Epithelial cell of proximal tubule (primary cell): ENCODE measurements around the gene PDIA5. TPM values are rescaled to one million over a fixed set of nuclear protein-coding genes. Genes with fewer than 3 reads are reported as not detected.
A peak's percentile ranks its signal among the peaks of the same experiment; 100 is the strongest.

Experiments used
- DNase-seq: peaks from one replicate; pipeline ENCODE4 v3.0.0-alpha.2; 2011; ENCODE audit warnings: low read depth
- H3K4me3 ChIP-seq: 2 replicates; pipeline ENCODE4 v1.5.1; 2011; ENCODE audit warnings: low read depth, mild to moderate bottlenecking, low read length
- total RNA-seq: library from RNA; depleted of rRNA; stranded (reverse); fragments of >200 nt; gene quantifications from 2 replicates; pipeline ENCODE4 v1.2.3, GENCODE V29; 2015
- TF ChIP-seq, protein P1 (sequence below): conservative IDR thresholded peaks from 2 replicates; pipeline ENCODE4 v1.5.1; 2012; ENCODE audit warnings: low read depth, mild to moderate bottlenecking, low read length

PDIA5 gene
- total RNA-seq, 1 donor from 2014 or later, result 29.4 TPM

DNA sequence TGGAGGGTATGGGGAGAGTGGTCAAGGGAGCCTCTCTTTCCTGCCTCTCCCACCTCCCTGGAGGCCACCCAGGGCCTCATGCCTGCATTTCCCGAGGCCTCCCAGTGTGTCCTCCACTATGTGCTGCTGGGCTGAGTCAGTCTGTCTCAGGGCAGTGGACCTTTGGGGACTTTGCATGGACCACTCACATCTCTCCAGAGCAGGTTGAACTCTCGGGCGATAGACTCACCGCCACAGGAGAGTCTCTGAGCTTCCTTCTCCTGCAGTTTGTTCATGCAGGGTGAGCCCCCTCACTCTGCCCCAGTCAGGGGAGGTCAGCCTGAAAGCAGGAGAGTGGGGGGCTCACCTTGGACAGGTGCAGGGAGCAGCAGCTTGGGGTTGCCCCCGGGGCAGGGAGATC is 74.5 kb downstream of the PDIA5 start:
- DNase-seq, result no peak
- no peak overlapping the region for H3K4me3 ChIP-seq
- TF ChIP-seq, protein P1, sequence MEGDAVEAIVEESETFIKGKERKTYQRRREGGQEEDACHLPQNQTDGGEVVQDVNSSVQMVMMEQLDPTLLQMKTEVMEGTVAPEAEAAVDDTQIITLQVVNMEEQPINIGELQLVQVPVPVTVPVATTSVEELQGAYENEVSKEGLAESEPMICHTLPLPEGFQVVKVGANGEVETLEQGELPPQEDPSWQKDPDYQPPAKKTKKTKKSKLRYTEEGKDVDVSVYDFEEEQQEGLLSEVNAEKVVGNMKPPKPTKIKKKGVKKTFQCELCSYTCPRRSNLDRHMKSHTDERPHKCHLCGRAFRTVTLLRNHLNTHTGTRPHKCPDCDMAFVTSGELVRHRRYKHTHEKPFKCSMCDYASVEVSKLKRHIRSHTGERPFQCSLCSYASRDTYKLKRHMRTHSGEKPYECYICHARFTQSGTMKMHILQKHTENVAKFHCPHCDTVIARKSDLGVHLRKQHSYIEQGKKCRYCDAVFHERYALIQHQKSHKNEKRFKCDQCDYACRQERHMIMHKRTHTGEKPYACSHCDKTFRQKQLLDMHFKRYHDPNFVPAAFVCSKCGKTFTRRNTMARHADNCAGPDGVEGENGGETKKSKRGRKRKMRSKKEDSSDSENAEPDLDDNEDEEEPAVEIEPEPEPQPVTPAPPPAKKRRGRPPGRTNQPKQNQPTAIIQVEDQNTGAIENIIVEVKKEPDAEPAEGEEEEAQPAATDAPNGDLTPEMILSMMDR, result no peak

DNA sequence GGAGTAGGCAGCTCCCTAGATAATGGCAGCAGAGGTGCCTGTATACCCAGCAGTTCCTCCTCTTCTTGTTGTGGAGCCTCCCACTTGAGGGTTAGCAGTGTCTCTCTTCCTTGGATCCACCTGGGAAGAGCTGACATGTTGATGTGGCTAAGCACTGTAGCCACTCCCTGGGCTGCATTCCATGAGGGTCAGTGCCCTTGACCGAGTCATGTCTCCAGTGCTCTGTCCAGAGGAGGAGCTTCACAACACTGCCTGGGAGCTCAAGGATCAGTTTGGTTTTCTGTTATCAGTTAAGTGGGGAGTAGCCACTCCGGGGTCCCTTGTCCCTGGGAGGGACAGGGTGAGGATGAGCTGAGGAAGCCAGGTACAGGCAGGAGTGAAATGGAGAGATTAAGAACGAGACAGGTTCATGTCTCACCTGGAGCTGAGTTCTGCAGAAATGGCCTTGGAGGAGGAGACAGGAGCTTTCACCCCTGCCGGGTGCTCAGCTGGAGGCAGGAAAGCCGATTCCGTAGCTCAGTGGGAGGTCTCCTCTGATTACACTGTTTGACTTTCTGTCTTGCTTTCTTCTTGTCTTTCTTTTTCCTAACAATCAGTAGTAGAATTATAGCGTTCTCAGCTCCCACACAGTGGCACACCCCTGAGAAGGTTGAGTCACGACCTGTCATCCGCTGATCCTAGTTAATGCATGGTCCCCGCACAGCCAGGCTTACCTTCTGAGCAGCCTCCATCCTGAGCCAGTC is 77.0 kb downstream of the PDIA5 start:
- TF ChIP-seq, protein P1, result no peak
- H3K4me3 ChIP-seq, result no peak overlapping the region
- DNase-seq, result peak; percentile 42

DNA sequence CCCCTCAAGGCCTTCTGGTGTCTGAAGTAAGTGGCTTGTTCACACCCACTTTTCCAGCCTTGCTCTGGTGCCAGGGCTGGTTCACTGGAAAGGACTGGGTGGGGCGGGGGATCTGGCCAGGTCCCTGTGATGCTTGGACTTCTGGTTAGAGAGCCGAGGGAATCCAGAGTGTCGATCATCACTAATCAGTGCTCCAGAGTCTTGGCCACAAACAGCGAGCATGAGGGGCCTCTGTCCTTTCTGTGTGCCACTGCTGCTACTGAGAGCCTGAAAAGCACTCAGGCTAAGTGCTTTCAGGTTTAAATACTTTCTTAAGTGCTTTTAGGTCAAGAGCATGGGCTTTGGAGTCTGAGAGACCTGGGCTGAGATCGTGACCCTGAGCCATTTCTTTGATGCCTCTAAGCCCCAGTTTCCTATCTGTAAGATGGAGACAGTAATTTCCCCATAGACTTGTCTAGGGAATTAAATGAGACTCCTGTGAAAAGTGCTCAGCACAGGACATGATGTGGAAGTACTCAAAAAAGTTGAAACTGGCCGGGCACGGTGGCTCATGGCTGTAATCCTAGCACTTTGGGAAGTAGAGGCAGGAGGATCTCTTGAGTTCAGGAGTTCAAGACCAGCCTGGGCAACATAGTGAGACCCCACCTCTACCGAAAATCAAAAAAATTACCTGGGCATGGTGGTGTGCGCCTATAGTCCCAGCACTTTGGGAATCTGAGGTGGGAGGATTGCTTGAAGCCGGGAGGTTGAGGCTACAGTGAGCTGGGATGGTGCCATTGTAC is 81.1 kb downstream of the PDIA5 start:
- TF ChIP-seq, protein P1, result no peak
- no peak for DNase-seq
- H3K4me3 ChIP-seq, result no peak overlapping the region

DNA sequence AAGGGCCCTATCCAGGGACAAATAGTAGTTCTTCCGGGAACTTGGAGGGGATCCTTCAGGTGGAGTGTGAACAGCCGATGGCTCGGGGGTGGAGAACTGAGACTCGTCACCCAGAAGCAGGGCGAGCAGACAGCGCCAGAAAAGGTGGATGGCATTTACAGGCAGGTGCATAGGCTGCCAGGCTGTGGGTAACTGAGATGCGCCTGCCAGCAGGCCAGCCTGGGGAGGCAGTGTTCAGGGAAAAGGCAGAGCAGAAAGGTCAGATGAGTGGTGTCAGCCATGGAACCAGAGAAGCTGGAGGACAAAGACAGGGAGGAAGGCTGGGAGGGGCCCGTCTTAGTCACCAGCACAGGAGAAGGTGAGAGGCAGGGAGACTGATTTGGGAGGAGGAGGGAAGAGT is 81.9 kb downstream of the PDIA5 start:
- DNase-seq, result no peak
- TF ChIP-seq, protein P1, result no peak

DNA sequence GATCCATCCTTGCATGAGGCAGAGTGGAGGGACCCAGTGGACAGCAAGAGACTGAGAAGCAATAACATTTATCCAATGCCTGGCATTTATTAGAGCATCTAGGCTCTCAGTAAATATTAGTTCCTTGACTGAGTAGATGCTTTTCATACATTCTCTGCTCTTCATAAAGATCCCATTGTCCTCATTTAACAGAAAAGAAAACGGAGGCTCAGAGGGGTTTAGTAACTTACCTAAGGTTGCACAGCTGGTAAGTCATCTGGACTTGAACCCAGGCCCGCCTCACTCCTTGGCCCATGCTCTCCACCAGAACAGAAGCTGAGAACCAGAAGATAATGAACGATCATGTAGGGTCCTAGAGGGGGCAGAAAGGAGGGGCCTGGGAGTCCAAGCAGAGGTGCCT is 82.7 kb downstream of the PDIA5 start:
- DNase-seq, result no peak
- no peak overlapping the region for H3K4me3 ChIP-seq
- TF ChIP-seq, protein P1, result no peak

More for the DNA sequence above, 81.9 kb downstream of the PDIA5 start:
- no peak overlapping the region for H3K4me3 ChIP-seq

GRCh38 chr3:123150449-123151215 is 83.8 kb downstream of the PDIA5 start:
- no peak for DNase-seq
- H3K4me3 ChIP-seq, result no peak overlapping the region
- TF ChIP-seq, protein P1, result no peak
